ENCODE measurements around the gene ZNF324B. TPM values are rescaled to one million over a fixed set of nuclear protein-coding genes. Genes with fewer than 3 reads are reported as not detected.

The ZNF324B gene
- total and polyA plus RNA-seq, 2 of the 8 experiments (the other 6 are each of a cell fraction or from before 2014, with no cell fraction given) = 2.9 to 6.0 TPM

DNA sequence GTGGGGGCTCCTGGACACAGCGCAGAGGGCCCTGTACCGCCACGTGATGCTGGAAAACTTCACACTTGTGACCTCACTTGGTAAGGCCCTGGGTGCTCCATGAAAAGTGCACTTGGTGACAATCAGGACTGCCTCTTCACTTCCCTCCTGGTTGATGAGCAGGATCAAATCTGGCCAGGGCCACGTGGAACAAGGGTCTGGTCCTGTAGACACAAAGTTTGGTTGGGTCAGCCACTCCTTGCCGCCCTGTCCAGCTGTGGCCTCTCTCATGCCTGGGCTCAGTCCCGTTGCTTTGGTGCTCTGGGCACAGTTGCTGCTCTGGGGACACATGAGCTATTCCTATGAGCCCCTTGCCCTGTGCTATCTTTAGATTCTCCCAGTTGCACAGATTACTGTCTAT is 2.3 kb downstream of the ZNF324B start:
- H3K27ac ChIP-seq (ENCODE audit: low read depth, low read length) = no peak overlapping the region
- no peak overlapping the region for H3K4me3 ChIP-seq (ENCODE audit: extremely low read depth in 1 of 4, insufficient read depth in 2 of 4, low read depth in 3 of 4, low read length in 4 of 4)
- no peak overlapping the region for H3K4me2 ChIP-seq (ENCODE audit: insufficient read depth in 1 of 2, low read depth in 2 of 2, low read length in 2 of 2)
- H3K14ac ChIP-seq (ENCODE audit: insufficient read length) = no peak overlapping the region
- no peak overlapping the region for H2BK120ac ChIP-seq (replicated peaks; ENCODE audit: low read depth, low read length)
- H2BK12ac ChIP-seq (ENCODE audit: low read depth, low read length) = no peak overlapping the region
- H2BK5ac ChIP-seq (ENCODE audit: low read depth, low read length) = no peak overlapping the region
- H3K23me2 ChIP-seq (ENCODE audit: low read depth, low read length) = peaks cover 5% of the 10 kb centered on the region; the same call in 1 of the 2 replicates
- no peak overlapping the region for H3K23ac ChIP-seq (ENCODE audit: insufficient read length)
- peaks cover 0 to 5% (median 2%) of the 10 kb centered on the region in 4 experiments; a peak in 3 of 8 replicates for H3K36me3 ChIP-seq (ENCODE audit: control insufficient read depth in 2 of 4, insufficient read depth in 4 of 4, low read length in 3 of 4)
- no peaks in the 10 kb centered on the region; a peak in 1 of 4 replicates for H3K79me2 ChIP-seq (ENCODE audit: control insufficient read depth in 1 of 2, insufficient read depth in 2 of 2, low read length in 2 of 2)
- no peak overlapping the region for H2BK15ac ChIP-seq (ENCODE audit: low read length)
- no peak overlapping the region for H2AK5ac ChIP-seq (ENCODE audit: low read depth, low read length)
- no peak overlapping the region for H4K8ac ChIP-seq (ENCODE audit: extremely low read depth, insufficient read depth, low read length)
- H4K20me1 ChIP-seq (replicated peaks in 1 of 2; ENCODE audit: control insufficient read depth in 1 of 2, insufficient read depth in 2 of 2, low read length in 2 of 2) = no peaks in the 10 kb centered on the region
- H3K4ac ChIP-seq (replicated peaks; ENCODE audit: insufficient read length, low read depth, low read length) = no peak overlapping the region
- peaks cover 8 to 10% of the 10 kb centered on the region in 2 experiments for H3K9me3 ChIP-seq (ENCODE audit: insufficient read depth in 2 of 2, low read depth in 1 of 2, low read length in 1 of 2)
- WGBS, 2 experiments (ENCODE audit: extremely low coverage in 1 of 2, insufficient coverage in 1 of 2, insufficient read length in 1 of 2, insufficient replicate concordance in 2 of 2, low coverage in 1 of 2, low lambda C conversion rate in 2 of 2, missing lambda C conversion rate in 1 of 2) = 95% methylated on average over 6 of the region's 6 CpGs; no CpG with 5 or more reads in 1 of the 2 experiments
- no peak for DNase-seq (ENCODE audit: low read depth in 1 of 2, low spot score in 2 of 2)
- peaks cover 0 to 12% (median 6%) of the 10 kb centered on the region in 4 experiments; a peak in 3 of 7 replicates for H3K27me3 ChIP-seq (replicated peaks in 1 of 4; ENCODE audit: control insufficient read depth in 3 of 4, extremely low read depth in 1 of 4, insufficient read depth in 3 of 4, low read length in 3 of 4)
- H3K18ac ChIP-seq (ENCODE audit: extremely low read depth, low read length) = no peak overlapping the region
- H4K5ac ChIP-seq (ENCODE audit: insufficient read length, low read depth, low read length) = no peak overlapping the region
- no peak overlapping the region for H3K9ac ChIP-seq (replicated peaks in 1 of 4; ENCODE audit: extremely low read depth in 1 of 4, low read depth in 3 of 4, low read length in 3 of 4)
- no peak overlapping the region for H2BK20ac ChIP-seq (ENCODE audit: low read length)
- no peak overlapping the region for H2AFZ ChIP-seq (ENCODE audit: low read length)
- ChIA-PET CTCF (ENCODE audit: partially characterized antibody) (interaction anchor here (1.0 to 1.9 kb wide), 4 partner anchors 12 to 127 kb away, joined by 3 to 5 read pairs (median 3); no protein-coding TSS in a partner anchor), POLR2A (ENCODE audit: partially characterized antibody) (interaction anchor here (1.5 to 1.7 kb wide), 2 partner anchors 23 to 58 kb away, joined by 3 to 6 read pairs; partner anchors contain the start of gene RNF225)
- FAIRE-seq = no peak
- no peaks in the 10 kb centered on the region for H3K4me1 ChIP-seq (replicated peaks in 1 of 4; ENCODE audit: control insufficient read depth in 3 of 4, insufficient read depth in 4 of 4, low read length in 3 of 4)
- H3K56ac ChIP-seq (replicated peaks; ENCODE audit: insufficient read length, low read depth, low read length) = no peak overlapping the region
- H4K91ac ChIP-seq (replicated peaks; ENCODE audit: insufficient read length, low read length) = no peak overlapping the region
- H3K79me1 ChIP-seq (ENCODE audit: low read depth, low read length) = no peaks in the 10 kb centered on the region
- TF ChIP-seq HDAC2 (IDR thresholded peaks at IDR 0.05; ENCODE audit: borderline replicate concordance in 1 of 2, low read depth in 2 of 2, low read length in 2 of 2) = no peak
- TF ChIP-seq, protein P1, sequence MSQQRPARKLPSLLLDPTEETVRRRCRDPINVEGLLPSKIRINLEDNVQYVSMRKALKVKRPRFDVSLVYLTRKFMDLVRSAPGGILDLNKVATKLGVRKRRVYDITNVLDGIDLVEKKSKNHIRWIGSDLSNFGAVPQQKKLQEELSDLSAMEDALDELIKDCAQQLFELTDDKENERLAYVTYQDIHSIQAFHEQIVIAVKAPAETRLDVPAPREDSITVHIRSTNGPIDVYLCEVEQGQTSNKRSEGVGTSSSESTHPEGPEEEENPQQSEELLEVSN (IDR thresholded peaks at IDR 0.05) = no peak
- TF ChIP-seq RBBP5 (IDR thresholded peaks at IDR 0.05; ENCODE audit: borderline replicate concordance, low read depth, low read length) = no peak
- TF ChIP-seq YY1 (IDR thresholded peaks at IDR 0.05; ENCODE audit: low read depth, low read length) = no peak
- TF ChIP-seq RAD21 (IDR thresholded peaks at IDR 0.05 in 1 of 2, conservative IDR thresholded peaks at IDR 0.05 in 1 of 2; ENCODE audit: low read depth in 2 of 2, low read length in 2 of 2) = no peak
- no peak for TF ChIP-seq KDM5A (IDR thresholded peaks at IDR 0.05; ENCODE audit: low read length)
- TF ChIP-seq, protein P2, sequence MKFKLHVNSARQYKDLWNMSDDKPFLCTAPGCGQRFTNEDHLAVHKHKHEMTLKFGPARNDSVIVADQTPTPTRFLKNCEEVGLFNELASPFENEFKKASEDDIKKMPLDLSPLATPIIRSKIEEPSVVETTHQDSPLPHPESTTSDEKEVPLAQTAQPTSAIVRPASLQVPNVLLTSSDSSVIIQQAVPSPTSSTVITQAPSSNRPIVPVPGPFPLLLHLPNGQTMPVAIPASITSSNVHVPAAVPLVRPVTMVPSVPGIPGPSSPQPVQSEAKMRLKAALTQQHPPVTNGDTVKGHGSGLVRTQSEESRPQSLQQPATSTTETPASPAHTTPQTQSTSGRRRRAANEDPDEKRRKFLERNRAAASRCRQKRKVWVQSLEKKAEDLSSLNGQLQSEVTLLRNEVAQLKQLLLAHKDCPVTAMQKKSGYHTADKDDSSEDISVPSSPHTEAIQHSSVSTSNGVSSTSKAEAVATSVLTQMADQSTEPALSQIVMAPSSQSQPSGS (IDR thresholded peaks at IDR 0.05; ENCODE audit: low read length) = no peak
- no peak for TF ChIP-seq TAF1 (IDR thresholded peaks at IDR 0.05; ENCODE audit: low read depth, low read length)
- no peak for TF ChIP-seq EZH2 (IDR thresholded peaks at IDR 0.05; ENCODE audit: low read depth, low read length, severe bottlenecking)

Data from H1 (cell line).